Measurements from ENCODE around the gene GIMAP5.

- TF ChIP-seq CTCF (IDR thresholded peaks at IDR 0.05) (no peak), POLR2A (IDR thresholded peaks at IDR 0.05) (no peak)
Observed at GRCh38 chr7:150784120-150784736, 47.0 kb downstream of the GIMAP5 start.
